WTC11 (cell line): ENCODE results near the gene C22orf23. TPM values are rescaled to one million over a fixed set of nuclear protein-coding genes. Genes with fewer than 3 reads are reported as not detected.

Experiments used
- ATAC-seq: fragments of 200-7000 bp; cut with Tn5 transposase; 2 replicates; pipeline ENCODE4 v1.10.0; 2021; ENCODE audit warnings: mild to moderate bottlenecking, moderate library complexity
- CTCF ChIA-PET: fragments of 300-600 bp; sonication (Branson Sonifier 250); formaldehyde crosslinking; loops from one replicate; lab custom pipeline; 2021; ENCODE audit warnings: antibody characterized with exemption; lab: Charles Lee
- POLR2A ChIA-PET: fragments of 350-600 bp; sonication (Branson Sonifier 250); formaldehyde crosslinking; loops from one replicate; lab custom pipeline; 2021; ENCODE audit warnings: antibody characterized with exemption; lab: Charles Lee
- DNase-seq: peaks from one replicate; pipeline ENCODE4 v3.0.0; 2021; ENCODE audit warnings: low spot score
- H3K27ac Mint-ChIP-seq: 2 replicates; pipeline ENCODE4 v1.8.0; 2021; ENCODE audit warnings: mixed read lengths
- H3K27me3 Mint-ChIP-seq: 2 replicates; pipeline ENCODE4 v1.8.0; 2021; ENCODE audit warnings: low read depth, mild to moderate bottlenecking, moderate library complexity, mixed read lengths
- H3K36me3 Mint-ChIP-seq: 2 replicates; pipeline ENCODE4 v1.8.0; 2021; ENCODE audit warnings: mixed read lengths
- H3K4me1 Mint-ChIP-seq: 2 replicates; pipeline ENCODE4 v1.8.0; 2022; ENCODE audit warnings: mixed read lengths
- H3K4me3 Mint-ChIP-seq: 2 replicates; pipeline ENCODE4 v1.8.0; 2021; ENCODE audit warnings: mild to moderate bottlenecking, moderate library complexity, mixed read lengths
- H3K9me3 Mint-ChIP-seq: 2 replicates; pipeline ENCODE4 v1.8.0; 2021; ENCODE audit warnings: mixed read lengths
- AFF4 ChIP-seq: sonication (generic); formaldehyde crosslinking; IDR thresholded peaks from 2 replicates; pipeline ENCODE4 v1.8.1; 2023; ENCODE audit warnings: mild to moderate bottlenecking, missing genetic modification reagents, borderline replicate concordance
- ATF6 ChIP-seq: sonication (generic); formaldehyde crosslinking; IDR thresholded peaks from 2 replicates; pipeline ENCODE4 v1.8.1; 2023; ENCODE audit warnings: mild to moderate bottlenecking, missing genetic modification reagents
- CREB1 ChIP-seq: sonication (generic); formaldehyde crosslinking; IDR thresholded peaks from 2 replicates; pipeline ENCODE4 v1.8.0; 2023; ENCODE audit warnings: mild to moderate bottlenecking, missing genetic modification reagents
- E2F4 ChIP-seq: sonication (generic); formaldehyde crosslinking; IDR thresholded peaks from 2 replicates; pipeline ENCODE4 v1.8.1; 2022; ENCODE audit warnings: low read depth, mild to moderate bottlenecking, moderate library complexity, missing genetic modification reagents, borderline replicate concordance
- ERG ChIP-seq: fragments of 250-450 bp; sonication (Bioruptor Pico); IDR thresholded peaks from 2 replicates; pipeline ENCODE4 v1.8.0; 2021; ENCODE audit warnings: mild to moderate bottlenecking
- FOXP1 ChIP-seq: sonication (generic); formaldehyde crosslinking; IDR thresholded peaks from 2 replicates; pipeline ENCODE4 v1.8.0; 2022; ENCODE audit warnings: missing genetic modification reagents, mild to moderate bottlenecking, moderate library complexity, borderline replicate concordance
- FOXP4 ChIP-seq: sonication (generic); formaldehyde crosslinking; IDR thresholded peaks from 2 replicates; pipeline ENCODE4 v1.8.0; 2022; ENCODE audit warnings: mild to moderate bottlenecking, missing genetic modification reagents
- GRHL2 ChIP-seq: fragments of 250-450 bp; sonication (Bioruptor Pico); IDR thresholded peaks from 2 replicates; pipeline ENCODE4 v1.8.0; 2022; ENCODE audit warnings: mild to moderate bottlenecking, moderate library complexity; ENCODE audit not compliant: insufficient replicate concordance, severe bottlenecking
- HMGXB4 ChIP-seq: sonication (generic); formaldehyde crosslinking; IDR thresholded peaks from 2 replicates; pipeline ENCODE4 v1.8.1; 2023; ENCODE audit warnings: mild to moderate bottlenecking, moderate library complexity, missing genetic modification reagents
- MYBL2 ChIP-seq: sonication (generic); formaldehyde crosslinking; IDR thresholded peaks from 2 replicates; pipeline ENCODE4 v1.8.1; 2023; ENCODE audit warnings: mild to moderate bottlenecking, moderate library complexity, missing genetic modification reagents
- USF1 ChIP-seq: sonication (generic); formaldehyde crosslinking; IDR thresholded peaks from 2 replicates; pipeline ENCODE4 v1.8.0; 2022; ENCODE audit warnings: mild to moderate bottlenecking, missing genetic modification reagents
- ZBTB21 ChIP-seq: sonication (generic); formaldehyde crosslinking; IDR thresholded peaks from 2 replicates; pipeline ENCODE4 v1.8.1; 2023; ENCODE audit warnings: mild to moderate bottlenecking, missing genetic modification reagents, borderline replicate concordance
- ZNF121 ChIP-seq: sonication (generic); formaldehyde crosslinking; IDR thresholded peaks from 2 replicates; pipeline ENCODE4 v1.8.0; 2023; ENCODE audit warnings: missing genetic modification reagents
- ZNF219 ChIP-seq: sonication (generic); formaldehyde crosslinking; IDR thresholded peaks from 2 replicates; pipeline ENCODE4 v1.8.0; 2023; ENCODE audit warnings: missing genetic modification reagents, mild to moderate bottlenecking, borderline replicate concordance
- ZNF232 ChIP-seq: sonication (generic); formaldehyde crosslinking; IDR thresholded peaks from 2 replicates; pipeline ENCODE4 v1.8.0; 2022; ENCODE audit warnings: mild to moderate bottlenecking, missing genetic modification reagents
- ZNF425 ChIP-seq: fragments of 250-450 bp; sonication (Bioruptor Pico); conservative IDR thresholded peaks from 2 replicates; pipeline ENCODE4 v1.9.0; 2021; ENCODE audit warnings: mild to moderate bottlenecking
- ZNF671 ChIP-seq: fragments of 250-450 bp; sonication (Bioruptor Pico); IDR thresholded peaks from 2 replicates; pipeline ENCODE4 v1.8.0; 2021; ENCODE audit warnings: mild to moderate bottlenecking
- total RNA-seq: library from RNA; stranded (reverse); gene quantifications from 3 replicates; pipeline ENCODE4 v1.2.3, GENCODE V29; 2021

C22orf23 gene
- total RNA-seq, 1 experiment from 2014 or later: 0.72 TPM

- TF ChIP-seq ERG (CRISPR knock-in tag) (no peak), GRHL2 (CRISPR knock-in tag) (no peak), HMGXB4 (CRISPR knock-in tag) (no peak), MYBL2 (CRISPR knock-in tag) (no peak), ZBTB21 (CRISPR knock-in tag) (no peak), ATF6 (CRISPR knock-in tag) (no peak), CREB1 (CRISPR knock-in tag) (no peak), ZNF219 (CRISPR knock-in tag) (no peak), E2F4 (CRISPR knock-in tag) (no peak), USF1 (CRISPR knock-in tag) (no peak), FOXP1 (CRISPR knock-in tag) (no peak), ZNF232 (CRISPR knock-in tag) (no peak)
Measured at GRCh38 chr22:37985751-37986281, 32.4 kb upstream of the C22orf23 start (continued).

GRCh38 chr22:37985050-37985585 lies 31.7 kb upstream of the C22orf23 start:
- ChIA-PET CTCF (interaction anchor here (0.6 to 3.3 kb wide), 6 partner anchors 49 to 122 kb away, joined by 3 to 42 read pairs (median 4); no protein-coding TSS in a partner anchor), POLR2A (interaction anchor here (0.6 kb wide), 1 partner anchor 8 kb away, joined by 3 read pairs; no protein-coding TSS in a partner anchor)
- Mint-ChIP-seq H3K36me3 (no peaks in the 10 kb centered on the region), H3K27me3 (peaks cover 19% of the 10 kb centered on the region), H3K4me1 (peaks cover 22% of the 10 kb centered on the region), H3K9me3 (no peaks in the 10 kb centered on the region), H3K27ac (no peak overlapping the region), H3K4me3 (no peak overlapping the region)
- DNase-seq: no peak
- ATAC-seq: no peak
- TF ChIP-seq AFF4: no peak
- TF ChIP-seq ZNF425 (CRISPR knock-in tag): no peak
- no peak for TF ChIP-seq ZNF121 (CRISPR knock-in tag)
- TF ChIP-seq ZNF671 (CRISPR knock-in tag): no peak
- no peak for TF ChIP-seq FOXP4 (CRISPR knock-in tag)
